ENCODE data around the gene CCNYL1.

GRCh38 chr2:207744451-207744850 lies 33.0 kb downstream of the CCNYL1 start:
- no peak for TF ChIP-seq POLR2A (IDR thresholded peaks at IDR 0.05)
- TF ChIP-seq CTCF (IDR thresholded peaks at IDR 0.05), result no peak

Data from thyroid gland (tissue), 4 donors.